Measurements from ENCODE around the gene AUTS2. TPM values are rescaled to one million over a fixed set of nuclear protein-coding genes. Genes with fewer than 3 reads are reported as not detected.

Gene AUTS2
- total and polyA plus RNA-seq, 4 experiments from 2014 or later = 3.4 to 35.2 (median 25.5) TPM

DNA sequence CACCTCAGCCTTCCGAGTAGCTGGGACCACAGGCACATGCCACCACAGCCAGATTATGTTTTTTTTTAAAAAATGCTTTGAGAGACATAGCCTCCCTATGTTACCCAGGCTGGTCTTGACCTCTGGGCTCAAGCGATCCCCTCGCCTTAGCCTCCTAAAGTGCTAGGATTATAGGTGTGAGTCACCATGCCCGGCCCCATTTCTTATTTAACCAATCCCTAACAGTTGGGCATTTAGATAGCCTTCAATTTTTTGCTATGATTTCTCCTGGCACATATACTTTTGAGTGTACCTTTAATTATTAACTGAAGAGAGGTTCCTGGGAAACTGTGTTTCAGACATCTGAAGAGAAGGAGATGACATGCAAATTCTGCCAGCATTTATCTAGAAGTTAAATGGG lies 22.6 kb upstream of the AUTS2 start:
- Mint-ChIP-seq H3K36me3 (no peaks in the 10 kb centered on the region), H3K4me1 (no peaks in the 10 kb centered on the region), H3K4me3 (no peak overlapping the region), H3K27ac (no peak overlapping the region), H3K9me3 (peaks cover 0 to 8% (median under 1%) of the 10 kb centered on the region in 8 donors), H3K27me3 (peaks cover 0 to 2% of the 10 kb centered on the region in 2 donors)
- Histone ChIP-seq H3K27me3 (ENCODE audit: insufficient read depth, low read length) (no peaks in the 10 kb centered on the region), H3K9me3 (ENCODE audit: control insufficient read depth in 1 of 2, low read length in 2 of 2) (no peaks in the 10 kb centered on the region), H3K4me3 (ENCODE audit: low read length in 2 of 2) (no peak overlapping the region), H3K4me1 (ENCODE audit: insufficient read depth, low read length) (no peaks in the 10 kb centered on the region), H3K36me3 (ENCODE audit: insufficient read depth, low read length) (no peaks in the 10 kb centered on the region), H3K27ac (ENCODE audit: low read depth, low read length) (no peak overlapping the region)
- intact Hi-C loops (cut with micrococcal nuclease) = no loop called here
- ChIA-PET CTCF (ENCODE audit: partially characterized antibody) (no interaction called here), POLR2A (ENCODE audit: partially characterized antibody) (no interaction called here)
- DNase-seq = no peak

DNA sequence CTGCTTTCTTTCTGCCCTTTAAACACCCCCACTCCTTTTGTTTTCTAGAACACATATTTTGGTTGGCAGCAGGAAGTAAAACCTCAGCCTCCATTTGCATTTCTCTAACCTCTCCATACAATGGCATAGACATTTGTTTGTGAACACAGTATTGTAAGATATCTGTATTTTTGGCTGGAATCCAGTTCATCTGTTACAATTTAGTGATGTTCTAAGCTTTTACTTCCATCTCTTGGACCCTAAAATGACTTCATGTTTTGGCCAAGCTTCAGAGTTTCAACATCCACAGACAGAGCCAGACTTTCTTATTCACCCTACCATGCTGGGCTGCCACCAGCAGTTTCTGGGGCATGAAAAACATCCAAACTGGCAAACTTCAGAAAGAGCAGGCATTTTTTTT lies 21.1 kb upstream of the AUTS2 start:
- Histone ChIP-seq H3K4me3 (ENCODE audit: low read length in 2 of 2) (no peak overlapping the region), H3K9me3 (ENCODE audit: control insufficient read depth in 1 of 2, low read length in 2 of 2) (no peaks in the 10 kb centered on the region), H3K27me3 (ENCODE audit: insufficient read depth, low read length) (no peaks in the 10 kb centered on the region), H3K36me3 (ENCODE audit: insufficient read depth, low read length) (no peaks in the 10 kb centered on the region), H3K27ac (ENCODE audit: low read depth, low read length) (no peak overlapping the region), H3K4me1 (ENCODE audit: insufficient read depth, low read length) (no peaks in the 10 kb centered on the region)
- CTCF ChIA-PET (ENCODE audit: partially characterized antibody) = no interaction called here
- Mint-ChIP-seq H3K36me3 (no peaks in the 10 kb centered on the region), H3K27ac (no peak overlapping the region), H3K4me1 (no peaks in the 10 kb centered on the region), H3K27me3 (peaks cover 0 to 3% of the 10 kb centered on the region in 2 donors), H3K4me3 (no peak overlapping the region), H3K9me3 (peaks cover 0 to 8% (median 2%) of the 10 kb centered on the region in 8 donors)
- POLR2A ChIA-PET (ENCODE audit: partially characterized antibody) = no interaction called here
- no peak for DNase-seq
- intact Hi-C loops (cut with micrococcal nuclease) = no loop called here

DNA sequence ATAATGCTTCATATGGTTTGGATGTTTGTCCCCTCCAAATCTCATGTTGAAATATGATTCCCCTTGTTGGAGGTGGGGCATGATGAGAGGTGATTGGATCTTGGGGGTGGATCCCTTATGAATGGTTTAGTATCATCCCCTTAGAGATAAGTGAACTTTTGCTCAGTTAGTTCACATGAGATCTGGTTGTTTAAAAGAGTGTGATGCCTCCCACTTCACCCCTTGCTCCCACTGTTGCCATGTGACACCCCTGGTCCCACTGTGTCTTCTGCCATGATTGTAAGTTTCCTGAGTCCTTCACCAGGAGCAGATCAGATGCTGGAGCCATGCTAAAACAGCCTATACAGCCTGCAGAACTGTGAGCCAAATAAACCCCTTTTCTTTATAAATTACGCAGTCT lies 13.1 kb upstream of the AUTS2 start:
- Mint-ChIP-seq H3K9me3 (peaks cover 0 to 5% (median 2%) of the 10 kb centered on the region in 8 donors), H3K36me3 (no peaks in the 10 kb centered on the region), H3K27me3 (peaks cover 3% of the 10 kb centered on the region in 2 donors), H3K4me1 (no peaks in the 10 kb centered on the region), H3K4me3 (no peak overlapping the region), H3K27ac (no peak overlapping the region)
- no peaks in the 10 kb centered on the region for H3K9me3 ChIP-seq (ENCODE audit: control insufficient read depth in 1 of 2, low read length in 2 of 2)
- DNase-seq = no peak
- no peaks in the 10 kb centered on the region for H3K4me1 ChIP-seq (ENCODE audit: insufficient read depth, low read length)
- intact Hi-C loops (cut with micrococcal nuclease) = no loop called here
- POLR2A ChIA-PET (ENCODE audit: partially characterized antibody) = no interaction called here
- H3K27ac ChIP-seq (ENCODE audit: low read depth, low read length) = no peak overlapping the region
- H3K36me3 ChIP-seq (ENCODE audit: insufficient read depth, low read length) = no peaks in the 10 kb centered on the region
- CTCF ChIA-PET (ENCODE audit: partially characterized antibody) = no interaction called here
- H3K27me3 ChIP-seq (ENCODE audit: insufficient read depth, low read length) = no peaks in the 10 kb centered on the region
- H3K4me3 ChIP-seq (ENCODE audit: low read length in 2 of 2) = no peak overlapping the region

DNA sequence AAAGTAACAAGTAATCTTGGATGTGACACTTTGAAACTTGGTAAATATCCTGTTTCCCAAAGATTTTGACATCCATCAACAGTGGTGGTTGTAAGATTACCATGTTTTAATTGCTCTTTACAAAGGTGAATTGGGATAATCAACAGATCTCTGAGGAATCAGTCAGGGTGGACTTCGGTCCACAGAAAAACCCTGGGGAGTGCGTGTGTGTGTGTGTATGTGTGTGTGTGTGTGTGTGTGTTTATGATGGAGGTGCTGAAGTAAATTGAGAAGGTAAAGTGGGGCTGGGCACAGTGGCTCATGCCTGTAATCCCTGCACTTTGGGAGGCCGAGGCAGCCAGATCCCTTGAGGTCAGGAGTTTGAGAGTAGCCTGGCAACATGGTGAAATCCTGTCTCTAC lies 12.0 kb upstream of the AUTS2 start:
- H3K9me3 Mint-ChIP-seq = peaks cover 0 to 4% (median 2%) of the 10 kb centered on the region in 8 donors
- Histone ChIP-seq H3K4me3 (ENCODE audit: low read length in 2 of 2) (no peak overlapping the region), H3K27ac (ENCODE audit: low read depth, low read length) (no peak overlapping the region), H3K4me1 (ENCODE audit: insufficient read depth, low read length) (no peaks in the 10 kb centered on the region), H3K27me3 (ENCODE audit: insufficient read depth, low read length) (no peaks in the 10 kb centered on the region), H3K9me3 (ENCODE audit: control insufficient read depth in 1 of 2, low read length in 2 of 2) (no peaks in the 10 kb centered on the region), H3K36me3 (ENCODE audit: insufficient read depth, low read length) (no peaks in the 10 kb centered on the region)
- H3K4me1 Mint-ChIP-seq = no peaks in the 10 kb centered on the region
- H3K27me3 Mint-ChIP-seq = peaks cover 0 to 3% of the 10 kb centered on the region in 2 donors
- ChIA-PET POLR2A (ENCODE audit: partially characterized antibody) (no interaction called here), CTCF (ENCODE audit: partially characterized antibody) (no interaction called here)
- no peak for DNase-seq
- H3K4me3 Mint-ChIP-seq = no peak overlapping the region
- peak overlapping the region in 1 of 7 donors; percentile 11 for H3K27ac Mint-ChIP-seq
- no peaks in the 10 kb centered on the region for H3K36me3 Mint-ChIP-seq
- intact Hi-C loops (cut with micrococcal nuclease) = no loop called here

DNA sequence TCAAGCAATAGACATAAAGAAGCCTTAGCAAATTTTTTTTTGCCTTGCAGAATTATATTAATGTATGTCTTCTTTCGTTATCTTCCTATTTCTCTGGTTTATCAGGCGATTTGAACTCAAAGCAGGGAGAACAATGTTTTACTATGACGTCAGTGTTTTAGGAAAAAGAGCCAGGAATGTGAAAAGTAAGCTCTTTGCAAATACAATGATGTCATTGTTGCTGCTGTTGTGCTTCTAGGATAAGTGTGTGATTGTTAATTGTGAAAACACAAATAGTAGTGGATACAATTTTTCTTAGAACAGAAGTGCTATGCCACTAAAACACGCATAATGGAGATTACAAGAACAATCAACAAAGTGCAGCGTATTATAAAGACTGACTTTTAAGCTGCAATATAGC lies 9.5 kb upstream of the AUTS2 start:
- Histone ChIP-seq H3K4me1 (ENCODE audit: insufficient read depth, low read length) (no peaks in the 10 kb centered on the region), H3K36me3 (ENCODE audit: insufficient read depth, low read length) (no peaks in the 10 kb centered on the region), H3K4me3 (ENCODE audit: low read length in 2 of 2) (no peak overlapping the region), H3K27me3 (ENCODE audit: insufficient read depth, low read length) (no peaks in the 10 kb centered on the region), H3K27ac (ENCODE audit: low read depth, low read length) (no peak overlapping the region), H3K9me3 (ENCODE audit: control insufficient read depth in 1 of 2, low read length in 2 of 2) (no peaks in the 10 kb centered on the region)
- POLR2A ChIA-PET (ENCODE audit: partially characterized antibody) = no interaction called here
- H3K4me3 Mint-ChIP-seq = no peak overlapping the region
- CTCF ChIA-PET (ENCODE audit: partially characterized antibody) = no interaction called here
- intact Hi-C loops (cut with micrococcal nuclease) = no loop called here
- H3K27ac Mint-ChIP-seq = no peak overlapping the region
- H3K27me3 Mint-ChIP-seq = peaks cover 0 to 3% of the 10 kb centered on the region in 2 donors
- H3K36me3 Mint-ChIP-seq = no peaks in the 10 kb centered on the region
- peaks cover 0 to 4% (median 1%) of the 10 kb centered on the region in 8 donors for H3K9me3 Mint-ChIP-seq
- no peaks in the 10 kb centered on the region for H3K4me1 Mint-ChIP-seq
- DNase-seq = no peak

DNA sequence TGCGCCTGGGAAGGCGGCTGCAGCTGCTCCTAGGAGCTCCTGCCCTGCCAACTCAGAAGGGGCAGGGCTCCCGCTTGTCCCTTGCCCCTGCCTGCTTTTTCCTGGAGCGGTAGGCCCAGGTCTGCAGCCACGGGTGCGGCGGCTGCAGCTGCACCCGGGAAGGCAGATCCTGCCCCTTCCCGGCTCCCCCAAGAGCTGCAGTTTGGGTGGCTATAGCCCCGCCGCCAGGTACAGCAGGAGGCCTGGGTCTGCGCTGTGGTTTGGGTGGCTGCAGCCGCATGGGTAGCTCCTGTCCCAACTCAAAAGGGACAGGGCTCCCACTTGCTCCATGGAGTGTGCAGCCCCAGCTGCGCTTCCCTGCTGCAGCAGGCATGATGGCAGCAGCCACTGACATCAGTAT lies 6.5 kb upstream of the AUTS2 start:
- Mint-ChIP-seq H3K27me3 (peaks cover 3 to 4% of the 10 kb centered on the region in 2 donors), H3K4me3 (no peak overlapping the region), H3K4me1 (peaks cover under 1 to 2% (median 1%) of the 10 kb centered on the region in 4 donors), H3K9me3 (peaks cover 0 to 2% (median 0%) of the 10 kb centered on the region in 8 donors), H3K36me3 (no peaks in the 10 kb centered on the region), H3K27ac (no peak overlapping the region)
- H3K9me3 ChIP-seq (ENCODE audit: control insufficient read depth in 1 of 2, low read length in 2 of 2) = no peaks in the 10 kb centered on the region
- intact Hi-C loops (cut with micrococcal nuclease) = no loop called here
- ChIA-PET POLR2A (ENCODE audit: partially characterized antibody) (no interaction called here), CTCF (ENCODE audit: partially characterized antibody) (no interaction called here)
- H3K4me1 ChIP-seq (ENCODE audit: insufficient read depth, low read length) = no peaks in the 10 kb centered on the region
- H3K36me3 ChIP-seq (ENCODE audit: insufficient read depth, low read length) = no peaks in the 10 kb centered on the region
- no peaks in the 10 kb centered on the region for H3K27me3 ChIP-seq (ENCODE audit: insufficient read depth, low read length)
- H3K27ac ChIP-seq (ENCODE audit: low read depth, low read length) = no peak overlapping the region
- DNase-seq = no peak
- no peak overlapping the region for H3K4me3 ChIP-seq (ENCODE audit: low read length in 2 of 2)

DNA sequence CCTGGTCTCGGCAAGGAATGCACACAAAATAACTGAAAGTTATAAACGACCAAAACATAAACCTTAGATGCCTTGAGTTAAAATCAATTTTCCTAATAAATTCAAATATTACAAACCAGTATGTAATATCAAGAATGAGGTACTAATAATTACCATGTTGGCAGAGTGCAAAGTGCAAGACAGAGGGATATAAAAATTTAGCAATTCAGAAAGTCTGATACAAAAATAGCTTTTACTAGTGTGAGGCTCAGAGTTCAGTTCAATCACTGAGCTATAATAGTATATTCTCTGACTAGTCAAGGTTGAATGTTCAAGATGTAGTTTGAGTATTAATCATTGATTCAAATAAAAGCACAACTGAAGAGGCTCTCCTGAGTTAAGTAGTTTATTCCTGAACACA lies 4.8 kb upstream of the AUTS2 start:
- H3K27me3 Mint-ChIP-seq = peaks cover 6 to 8% of the 10 kb centered on the region in 2 donors
- no peak for DNase-seq
- POLR2A ChIA-PET (ENCODE audit: partially characterized antibody) = no interaction called here
- Histone ChIP-seq H3K4me1 (ENCODE audit: insufficient read depth, low read length) (no peaks in the 10 kb centered on the region), H3K9me3 (ENCODE audit: control insufficient read depth in 1 of 2, low read length in 2 of 2) (no peaks in the 10 kb centered on the region), H3K27me3 (ENCODE audit: insufficient read depth, low read length) (no peaks in the 10 kb centered on the region), H3K4me3 (ENCODE audit: low read length in 2 of 2) (no peak overlapping the region), H3K36me3 (ENCODE audit: insufficient read depth, low read length) (no peaks in the 10 kb centered on the region), H3K27ac (ENCODE audit: low read depth, low read length) (no peak overlapping the region)
- H3K4me1 Mint-ChIP-seq = peaks cover 2 to 6% (median 4%) of the 10 kb centered on the region in 4 donors
- CTCF ChIA-PET (ENCODE audit: partially characterized antibody) = no interaction called here
- peaks cover 0 to 3% (median 0%) of the 10 kb centered on the region in 8 donors for H3K9me3 Mint-ChIP-seq
- H3K36me3 Mint-ChIP-seq = no peaks in the 10 kb centered on the region
- intact Hi-C loops (cut with micrococcal nuclease) = no loop called here
- no peak overlapping the region for H3K4me3 Mint-ChIP-seq
- H3K27ac Mint-ChIP-seq = no peak overlapping the region

DNA sequence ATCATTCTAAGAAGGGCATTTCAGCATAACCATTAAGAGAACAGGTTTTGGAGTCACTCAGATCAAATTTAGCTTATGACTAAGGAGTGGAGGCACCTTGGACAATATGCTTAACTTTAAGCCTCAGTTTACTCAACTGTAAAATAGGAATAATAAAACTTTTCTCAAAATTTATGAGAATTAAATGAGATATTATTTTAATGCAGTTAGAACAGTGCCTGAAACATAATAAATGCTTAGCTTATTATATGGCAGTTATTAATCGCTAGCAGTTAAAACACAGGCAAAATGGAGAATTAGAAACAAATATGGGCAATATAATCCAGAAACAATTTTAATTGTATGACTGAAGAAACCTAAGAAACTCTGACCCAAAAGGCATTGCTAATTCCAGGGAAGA lies 2.9 kb upstream of the AUTS2 start:
- Histone ChIP-seq H3K27me3 (ENCODE audit: insufficient read depth, low read length) (peaks cover 3% of the 10 kb centered on the region), H3K36me3 (ENCODE audit: insufficient read depth, low read length) (no peaks in the 10 kb centered on the region), H3K27ac (ENCODE audit: low read depth, low read length) (no peak overlapping the region), H3K9me3 (ENCODE audit: control insufficient read depth in 1 of 2, low read length in 2 of 2) (no peaks in the 10 kb centered on the region), H3K4me3 (ENCODE audit: low read length in 2 of 2) (no peak overlapping the region), H3K4me1 (ENCODE audit: insufficient read depth, low read length) (peaks cover 7% of the 10 kb centered on the region)
- Mint-ChIP-seq H3K27ac (no peak overlapping the region), H3K4me3 (no peak overlapping the region), H3K36me3 (peaks cover 0 to 3% of the 10 kb centered on the region in 2 donors), H3K4me1 (peaks cover 6 to 10% (median 7%) of the 10 kb centered on the region in 4 donors), H3K27me3 (peaks cover 14% of the 10 kb centered on the region in 2 donors), H3K9me3 (peaks cover 0 to 3% (median 0%) of the 10 kb centered on the region in 8 donors)
- ChIA-PET POLR2A (ENCODE audit: partially characterized antibody) (no interaction called here), CTCF (ENCODE audit: partially characterized antibody) (no interaction called here)
- no peak for DNase-seq
- intact Hi-C loops (cut with micrococcal nuclease) = no loop called here

Data from CD4-positive, alpha-beta memory T cell (primary cell).